Kidney (tissue), 14 donors: ENCODE results near the gene CCN6. TPM values are rescaled to one million over a fixed set of nuclear protein-coding genes. Genes with fewer than 3 reads are reported as not detected.
A peak's percentile ranks its signal among the peaks of the same experiment; 100 is the strongest.

Source experiments
- DNase-seq, 5 donors: peaks; one replicate each; pipeline ENCODE4 v3.0.0-alpha.2; 2013 to 2020
- FAIRE-seq: peaks from 2 replicates; lab custom pipeline; 2012; peaks lifted over from hg19 to GRCh38; lab: Jason Lieb, UNC
- H3K27ac ChIP-seq, 2 donors: one replicate each; pipeline ENCODE4 v1.7.0; 2013; ENCODE audit warnings: low read depth in 2 of 2, low read length in 2 of 2, inconsistent platforms in 1 of 2
- H3K27me3 ChIP-seq: one replicate; pipeline ENCODE4 v1.7.1; 2013; ENCODE audit warnings: low read length, inconsistent platforms; ENCODE audit not compliant: control insufficient read depth, insufficient read depth
- H3K36me3 ChIP-seq, 3 donors: one replicate each; pipeline versions ENCODE4 v1.7.0 to v1.7.1; 2013; ENCODE audit warnings: low read length in 3 of 3, control low read depth in 1 of 3, inconsistent platforms in 1 of 3; ENCODE audit not compliant: insufficient read depth in 3 of 3, control insufficient read depth in 2 of 3
- H3K4me1 ChIP-seq, 3 donors: one replicate each; pipeline versions ENCODE4 v1.7.0 to v1.7.1; 2013; ENCODE audit warnings: low read length in 3 of 3, inconsistent platforms in 1 of 3, low read depth in 1 of 3; ENCODE audit not compliant: control insufficient read depth in 2 of 3, insufficient read depth in 2 of 3
- H3K4me3 ChIP-seq, 3 donors: one replicate each; pipeline versions ENCODE4 v1.7.0 to v1.8.1; 2013; ENCODE audit warnings: low read length in 3 of 3, control low read depth in 1 of 3, inconsistent platforms in 1 of 3
- H3K9ac ChIP-seq, 3 donors: one replicate each; pipeline versions ENCODE4 v1.7.0 to v1.7.1; 2013; ENCODE audit warnings: low read length in 3 of 3, control low read depth in 1 of 3, inconsistent platforms in 1 of 3
- H3K9me3 ChIP-seq, 3 donors: one replicate each; pipeline versions ENCODE4 v1.7.0 to v1.7.1; 2013; ENCODE audit warnings: low read length in 3 of 3, control low read depth in 1 of 3, inconsistent platforms in 1 of 3; ENCODE audit not compliant: control insufficient read depth in 2 of 3, insufficient read depth in 1 of 3
- intact Hi-C: fragments of 100-400 bp; cut with DNase I; formaldehyde crosslinking; loops from one replicate; pipeline ENCODE4 v1.11.1; 2022
- polyA plus RNA-seq: library from polyadenylated mRNA; stranded (reverse); fragments of 350-450 nt; fragmentation: Illumina TruSeq; extraction: RNeasy Lipid Tissue Mini Kit (QIAGEN cat#74804); gene quantifications from one replicate; pipeline ENCODE4 v1.2.3, GENCODE V29; 2014; ENCODE audit warnings: low read depth, low replicate concordance; ENCODE audit not compliant: insufficient read depth
- total RNA-seq: library from RNA; stranded (reverse); fragmentation: NEBNext Ultra II Directional; extraction: Animal tissue kit (Norgen Biotek cat#: 25700); gene quantifications from one replicate; pipeline ENCODE4 v1.2.1, GENCODE V29; 2021
- TF ChIP-seq, protein P1 (sequence below): IDR thresholded peaks from 3 replicates; pipeline ENCODE4 v1.5.1; 2012; ENCODE audit warnings: mild to moderate bottlenecking, moderate library complexity, borderline replicate concordance; ENCODE audit not compliant: insufficient read depth; ENCODE audit errors: extremely low read depth
- donor health status: control.
- donor health status: control.
- donor health status: control.
- donor health status: control.
- donor health status: control.
- donor health status: DM: yes; HTN: yes; CAD: no.
- donor health status: Normal renal cell carcinoma (clear cell type).

CCN6 gene
- total and polyA plus RNA-seq, 2 donors from 2014 or later, result 6.7 to 8.4 TPM

DNA sequence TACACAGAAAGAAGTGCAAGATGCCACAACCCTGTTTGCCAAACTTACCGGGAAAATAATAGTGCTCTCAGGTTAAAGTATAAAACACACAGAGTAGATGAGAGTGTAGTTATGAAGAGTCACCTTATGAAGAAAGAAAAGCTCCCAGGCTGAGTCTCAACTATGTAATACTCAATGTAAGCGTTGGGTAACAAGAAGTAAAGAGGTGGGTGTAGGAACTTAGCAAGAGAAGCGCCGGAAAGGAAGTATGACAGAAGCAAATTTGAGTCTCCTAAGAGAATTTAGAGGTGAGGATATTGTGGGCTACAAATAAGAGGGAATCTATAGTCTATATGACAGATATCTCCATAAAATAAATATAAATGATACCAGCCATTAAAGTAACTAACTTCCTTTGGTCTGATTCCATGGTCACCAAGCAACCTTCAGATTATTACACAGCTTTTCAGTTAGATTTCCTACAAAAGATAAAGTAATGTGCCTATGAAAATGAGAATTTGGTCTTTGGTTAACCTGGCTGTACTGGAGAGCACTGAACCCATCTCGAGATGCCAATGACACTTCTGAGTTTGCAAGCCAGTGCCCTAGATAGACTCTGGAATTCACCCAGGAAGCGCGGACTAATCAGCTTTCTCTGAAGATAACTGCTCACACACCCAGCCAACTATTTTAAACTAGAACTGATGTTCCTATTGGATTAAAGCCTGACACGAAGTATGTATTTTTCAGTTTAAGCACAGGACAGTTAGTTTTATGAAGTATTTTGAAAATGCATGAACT is 31.6 kb downstream of the CCN6 start:
- H3K9ac ChIP-seq, result no peak overlapping the region
- H3K4me3 ChIP-seq, result no peak overlapping the region
- DNase-seq (no peak), FAIRE-seq (no peak)
- no peak overlapping the region for H3K27ac ChIP-seq
- H3K9me3 ChIP-seq, result no peaks in the 10 kb centered on the region
- TF ChIP-seq, protein P1, sequence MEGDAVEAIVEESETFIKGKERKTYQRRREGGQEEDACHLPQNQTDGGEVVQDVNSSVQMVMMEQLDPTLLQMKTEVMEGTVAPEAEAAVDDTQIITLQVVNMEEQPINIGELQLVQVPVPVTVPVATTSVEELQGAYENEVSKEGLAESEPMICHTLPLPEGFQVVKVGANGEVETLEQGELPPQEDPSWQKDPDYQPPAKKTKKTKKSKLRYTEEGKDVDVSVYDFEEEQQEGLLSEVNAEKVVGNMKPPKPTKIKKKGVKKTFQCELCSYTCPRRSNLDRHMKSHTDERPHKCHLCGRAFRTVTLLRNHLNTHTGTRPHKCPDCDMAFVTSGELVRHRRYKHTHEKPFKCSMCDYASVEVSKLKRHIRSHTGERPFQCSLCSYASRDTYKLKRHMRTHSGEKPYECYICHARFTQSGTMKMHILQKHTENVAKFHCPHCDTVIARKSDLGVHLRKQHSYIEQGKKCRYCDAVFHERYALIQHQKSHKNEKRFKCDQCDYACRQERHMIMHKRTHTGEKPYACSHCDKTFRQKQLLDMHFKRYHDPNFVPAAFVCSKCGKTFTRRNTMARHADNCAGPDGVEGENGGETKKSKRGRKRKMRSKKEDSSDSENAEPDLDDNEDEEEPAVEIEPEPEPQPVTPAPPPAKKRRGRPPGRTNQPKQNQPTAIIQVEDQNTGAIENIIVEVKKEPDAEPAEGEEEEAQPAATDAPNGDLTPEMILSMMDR, result no peak
- intact Hi-C loops, result no loop called here
- peaks cover 0 to 5% (median 3%) of the 10 kb centered on the region in 3 donors for H3K4me1 ChIP-seq
- H3K27me3 ChIP-seq, result no peaks in the 10 kb centered on the region
- H3K36me3 ChIP-seq, result peaks cover 0 to 15% (median 0%) of the 10 kb centered on the region in 3 donors

GRCh38 chr6:112086744-112087135 is 32.8 kb downstream of the CCN6 start:
- Histone ChIP-seq H3K27me3 (no peaks in the 10 kb centered on the region), H3K36me3 (peaks cover 0 to 11% (median 0%) of the 10 kb centered on the region in 3 donors), H3K27ac (peak overlapping the region; percentile 61 to 87), H3K9me3 (no peaks in the 10 kb centered on the region), H3K9ac (peak overlapping the region; percentile 78 to 85 (median 78)), H3K4me1 (peaks cover 0 to 5% (median 3%) of the 10 kb centered on the region in 3 donors), H3K4me3 (peak overlapping the region; percentile 86 to 92 (median 89))
- peak in 2 of 5 donors; percentile 72 to 78 for DNase-seq
- TF ChIP-seq, protein P1, result peak; percentile 15
- FAIRE-seq, result no peak
- intact Hi-C loops, result no loop called here

GRCh38 chr6:112087136-112087911 is 33.4 kb downstream of the CCN6 start, which contains the start of the genes FAM229B and TUBE1:
TSS of gene FAM229B (plus strand) at chr6:112087591. CDS start at chr6:112099284, 11,693 bp downstream.
TSS of gene TUBE1 (minus strand) at chr6:112087482. CDS start at chr6:112087434, 48 bp downstream.
- Histone ChIP-seq H3K4me1 (peaks cover 0 to 5% (median 3%) of the 10 kb centered on the region in 3 donors), H3K9ac (peak within 1 kb of the TSS; percentile 78 to 85 (median 78)), H3K27ac (peak within 1 kb of the TSS; percentile 61 to 87), H3K4me3 (peak within 1 kb of the TSS; percentile 86 to 92 (median 89)), H3K36me3 (peaks cover 0 to 11% (median 0%) of the 10 kb centered on the region in 3 donors), H3K9me3 (no peaks in the 10 kb centered on the region), H3K27me3 (no peaks in the 10 kb centered on the region)
- TF ChIP-seq, protein P1, result peak; percentile 15
- FAIRE-seq (no peak), DNase-seq (peak; percentile 95 to 98 (median 96))
- intact Hi-C loops, result no loop called here
